HCT116 (cell line): Measurements from ENCODE around the gene HOXB7. TPM values are rescaled to one million over a fixed set of nuclear protein-coding genes. Genes with fewer than 3 reads are reported as not detected.

ENCODE experiments used
- ATAC-seq: fragments of 200-7000 bp; cut with Tn5 transposase; 2 replicates; pipeline ENCODE4 v1.9.1; 2020; ENCODE audit warnings: mild to moderate bottlenecking, moderate library complexity
- BruUV-seq: library from RNA; stranded (reverse); fragments of 400-500 nt; replicated peaks from 2 replicates; lab custom pipeline; 2021; lab: Mats Ljungman, UMichigan
- CTCF ChIA-PET: fragments of 300-600 bp; sonication (Branson Sonifier 250); formaldehyde crosslinking; loops from one replicate; lab custom pipeline; 2021; ENCODE audit warnings: antibody characterized with exemption; lab: Charles Lee
- POLR2A ChIA-PET: fragments of 300-600, 350-600 bp; sonication (Branson Sonifier 250); formaldehyde crosslinking; loops from one replicate; lab custom pipeline; 2021; ENCODE audit warnings: antibody characterized with exemption; lab: Charles Lee
- RAD21 ChIA-PET, 2 experiments: fragments of 300-600 bp; sonication (Branson Sonifier 250); formaldehyde crosslinking; loops; one replicate each; lab custom pipeline; 2023; ENCODE audit warnings: low total read pairs in 2 of 2; ENCODE audit not compliant: uncharacterized antibody in 2 of 2, unreplicated experiment in 2 of 2, low non-redundant PET in 1 of 2; lab: Charles Lee
- DNase-seq: peaks from one replicate; pipeline ENCODE4 v3.0.0-alpha.2; 2010; ENCODE audit warnings: low read depth, low spot score
- H2AFZ ChIP-seq: fragments of 200-600 bp; shearing (Covaris generic), sonication (generic); 2 replicates; pipeline ENCODE4 v1.6.1; 2017; ENCODE audit warnings: low read depth, mixed run types, mixed read lengths, antibody characterized with exemption, low read length; ENCODE audit not compliant: poor library complexity, severe bottlenecking
- H3K27ac ChIP-seq: 2 replicates; pipeline ENCODE4 v1.5.1; 2012; ENCODE audit warnings: low read depth, low read length
- H3K27me3 ChIP-seq: fragments of 200-600 bp; sonication (generic); 2 replicates; pipeline ENCODE4 v1.6.1; 2016; ENCODE audit warnings: mixed run types, low read length, mixed read lengths; ENCODE audit not compliant: insufficient read depth
- H3K36me3 ChIP-seq, 2 experiments: fragments of 200-500 bp in 1 of 2; fragments of 200-600 bp in 1 of 2; sonication (Bioruptor generic) in 1 of 2; sonication (generic) in 1 of 2; 2 replicates each; pipeline versions ENCODE4 v1.5.1 to v1.6.1; 2014 to 2016; ENCODE audit warnings: low read length in 2 of 2, inconsistent platforms in 1 of 2, mixed read lengths in 1 of 2, mixed run types in 1 of 2; ENCODE audit not compliant: insufficient read depth in 2 of 2, control insufficient read depth in 1 of 2
- H3K4me1 ChIP-seq, 2 experiments: fragments of 200-600 bp in 1 of 2; sonication (generic) in 1 of 2; 2 replicates each; pipeline versions ENCODE4 v1.5.1 to v1.6.1; 2012 to 2017; ENCODE audit warnings: low read length in 2 of 2, inconsistent platforms in 1 of 2, mild to moderate bottlenecking in 1 of 2, mixed read lengths in 1 of 2, mixed run types in 1 of 2, moderate library complexity in 1 of 2; ENCODE audit not compliant: insufficient read depth in 2 of 2, control insufficient read depth in 1 of 2
- H3K4me2 ChIP-seq: fragments of 200-600 bp; sonication (generic); 2 replicates; pipeline ENCODE4 v1.6.1; 2017; ENCODE audit warnings: mixed run types, low read length, mixed read lengths
- H3K4me3 ChIP-seq, 2 experiments: fragments of 200-600 bp in 1 of 2; sonication (generic) in 1 of 2; replicated peaks in 1 of 2; 2 replicates each; pipeline ENCODE4 v1.5.1; 2011 to 2016; ENCODE audit warnings: low read length in 2 of 2, control low read depth in 1 of 2, low read depth in 1 of 2, mild to moderate bottlenecking in 1 of 2, mixed read lengths in 1 of 2, mixed run types in 1 of 2
- H3K79me2 ChIP-seq: fragments of 200-600 bp; sonication (generic); 2 replicates; pipeline ENCODE4 v1.6.1; 2017; ENCODE audit warnings: mild to moderate bottlenecking, mixed run types, low read length, moderate library complexity, mixed read lengths; ENCODE audit not compliant: insufficient read depth
- H3K9ac ChIP-seq: fragments of 200-600 bp; sonication (generic); 2 replicates; pipeline ENCODE4 v1.6.1; 2016; ENCODE audit warnings: low read length, mixed read lengths
- H3K9me2 ChIP-seq: fragments of 200-600 bp; sonication (generic), shearing (Covaris generic); 2 replicates; pipeline ENCODE4 v1.6.1; 2017; ENCODE audit warnings: mixed run types, mild to moderate bottlenecking, moderate library complexity; ENCODE audit not compliant: insufficient read depth
- H3K9me3 ChIP-seq, 2 experiments: fragments of 200-500 bp in 1 of 2; fragments of 200-600 bp in 1 of 2; sonication (Bioruptor generic) in 1 of 2; sonication (generic) in 1 of 2; 2 replicates each; pipeline ENCODE4 v1.6.1; 2014 to 2017; ENCODE audit warnings: low read length in 2 of 2, mixed read lengths in 2 of 2, inconsistent platforms in 1 of 2, low read depth in 1 of 2, mild to moderate bottlenecking in 1 of 2, mixed run types in 1 of 2, moderate library complexity in 1 of 2; ENCODE audit not compliant: control insufficient read depth in 1 of 2, insufficient read depth in 1 of 2
- H4K20me1 ChIP-seq: fragments of 200-600 bp; sonication (generic), shearing (Covaris generic); 2 replicates; pipeline ENCODE4 v1.6.1; 2017; ENCODE audit warnings: mixed run types, mild to moderate bottlenecking, moderate library complexity; ENCODE audit not compliant: insufficient read depth
- ATF3 ChIP-seq: IDR thresholded peaks from 2 replicates; pipeline ENCODE4 v1.6.1; 2012
- CBX3 ChIP-seq: IDR thresholded peaks from 2 replicates; pipeline ENCODE4 v1.6.1; 2012; ENCODE audit warnings: low read depth
- CEBPB ChIP-seq: IDR thresholded peaks from 2 replicates; pipeline ENCODE4 v1.6.1; 2012; ENCODE audit warnings: low read depth
- CTCF ChIP-seq, 3 experiments: fragments of 200-600 bp in 1 of 3; sonication (generic) in 1 of 3; IDR thresholded peaks in 2 of 3; conservative IDR thresholded peaks in 1 of 3; 2 replicates each; pipeline ENCODE4 v1.5.1; 2012 to 2017; ENCODE audit warnings: low read depth in 2 of 3, low read length in 2 of 3, antibody characterized with exemption in 1 of 3, borderline replicate concordance in 1 of 3, control low read depth in 1 of 3, mild to moderate bottlenecking in 1 of 3, mixed read lengths in 1 of 3, mixed run types in 1 of 3, moderate library complexity in 1 of 3; ENCODE audit not compliant: insufficient read depth in 1 of 3
- ELF1 ChIP-seq: IDR thresholded peaks from 2 replicates; pipeline ENCODE4 v1.6.1; 2012; ENCODE audit warnings: low read depth, borderline replicate concordance
- EZH2 ChIP-seq: fragments of 200-600 bp; sonication (generic); IDR thresholded peaks from 2 replicates; pipeline ENCODE4 v1.6.1; 2017; ENCODE audit warnings: antibody characterized with exemption, mixed run types
- EZH2phosphoT487 ChIP-seq: fragments of 200-600 bp; IDR thresholded peaks from 2 replicates; pipeline ENCODE4 v1.6.1; 2018; ENCODE audit warnings: antibody characterized with exemption, borderline replicate concordance
- FOSL1 ChIP-seq: IDR thresholded peaks from 2 replicates; pipeline ENCODE4 v1.6.1; 2012; ENCODE audit warnings: low read depth
- JUND ChIP-seq: IDR thresholded peaks from 2 replicates; pipeline ENCODE4 v1.6.1; 2012
- MAX ChIP-seq: IDR thresholded peaks from 2 replicates; pipeline ENCODE4 v1.6.1; 2012
- POLR2AphosphoS5 ChIP-seq: IDR thresholded peaks from 2 replicates; pipeline ENCODE4 v1.6.1; 2011; ENCODE audit warnings: mild to moderate bottlenecking, low read depth, low read length, moderate library complexity
- RAD21 ChIP-seq: IDR thresholded peaks from 2 replicates; pipeline ENCODE4 v1.6.1; 2012; ENCODE audit warnings: low read depth, mild to moderate bottlenecking
- REST ChIP-seq: IDR thresholded peaks from 2 replicates; pipeline ENCODE4 v1.6.1; 2012; ENCODE audit warnings: low read depth
- SIN3A ChIP-seq: IDR thresholded peaks from 2 replicates; pipeline ENCODE4 v1.6.1; 2012; ENCODE audit warnings: low read depth
- TCF7L2 ChIP-seq: IDR thresholded peaks from 2 replicates; pipeline ENCODE4 v1.7.0; 2011; ENCODE audit warnings: borderline replicate concordance, inconsistent platforms; ENCODE audit not compliant: insufficient read depth, insufficient read length; ENCODE audit errors: extremely low read depth
- YY1 ChIP-seq: IDR thresholded peaks from 2 replicates; pipeline ENCODE4 v1.6.1; 2011; ENCODE audit warnings: low read length, low read depth, moderate library complexity, mild to moderate bottlenecking; ENCODE audit not compliant: insufficient replicate concordance; ENCODE audit errors: extremely low read depth
- ZBTB33 ChIP-seq: IDR thresholded peaks from 2 replicates; pipeline ENCODE4 v1.6.1; 2011; ENCODE audit warnings: mild to moderate bottlenecking, low read length, moderate library complexity; ENCODE audit not compliant: insufficient replicate concordance; ENCODE audit errors: extremely low read depth
- ZFX ChIP-seq: fragments of 450-650 bp; IDR thresholded peaks from 2 replicates; pipeline ENCODE4 v1.6.1; 2017
- intact Hi-C: fragments of 100-400 bp; cut with micrococcal nuclease; formaldehyde crosslinking; loops from 2 replicates; pipeline ENCODE4 v1.10.0; 2022
- total RNA-seq: library from RNA; stranded (reverse); gene quantifications from one replicate; pipeline ENCODE4 v1.2.1, GENCODE V29; 2021; ENCODE audit not compliant: unreplicated experiment

Gene HOXB7
- total RNA-seq, 1 experiment from 2014 or later = 33.6 TPM

- intact Hi-C loops = no loop called here
- Histone ChIP-seq H3K27me3 (no peaks in the 10 kb centered on the region), H3K4me1 (peaks cover 11 to 40% of the 10 kb centered on the region in 2 experiments; a peak in 3 of 4 replicates), H3K9me2 (no peaks in the 10 kb centered on the region), H3K79me2 (peaks cover 57% of the 10 kb centered on the region), H2AFZ (no peak overlapping the region), H3K36me3 (peaks cover 4 to 18% of the 10 kb centered on the region in 2 experiments; a peak in 3 of 4 replicates), H3K4me2 (no peak overlapping the region), H3K9ac (no peak overlapping the region), H3K27ac (no peak overlapping the region), H3K9me3 (no peaks in the 10 kb centered on the region), H4K20me1 (no peaks in the 10 kb centered on the region), H3K4me3 (no peak overlapping the region)
- ATAC-seq (no peak), DNase-seq (no peak)
- no TSS peak for BruUV-seq
- RAD21 ChIA-PET = interaction anchor here in 1 of 2 experiments (0.9 kb wide), 1 partner anchor 28 kb away, joined by 4 read pairs; no protein-coding TSS in a partner anchor
- CTCF ChIA-PET = interaction anchor here (0.6 kb wide), 1 partner anchor 329 kb away, joined by 3 read pairs; no protein-coding TSS in a partner anchor
- POLR2A ChIA-PET = interaction anchor here (0.8 to 1.7 kb wide), 3 partner anchors 11 to 489 kb away, joined by 3 to 6 read pairs (median 4); partner anchors contain the start of gene CBX1
- TF ChIP-seq YY1 (no peak), TCF7L2 (no peak), EZH2phosphoT487 (no peak), ZBTB33 (no peak), FOSL1 (no peak), JUND (no peak), POLR2AphosphoS5 (no peak), SIN3A (no peak), ELF1 (no peak), CEBPB (no peak), EZH2 (no peak), CTCF (IDR thresholded peaks at IDR 0.05 in 2 of 3, conservative IDR thresholded peaks at IDR 0.05 in 1 of 3; ENCODE audit: borderline replicate concordance in 1 of 3, insufficient read depth in 1 of 3, low read depth in 2 of 3, low read length in 2 of 3) (no peak), ATF3 (no peak), ZFX (no peak), REST (no peak), MAX (no peak), RAD21 (no peak), CBX3 (no peak)
These were observed 20.1 kb downstream of the HOXB7 start for GRCh38 chr17:48590607-48591161.
